Immature natural killer cell (primary cell): Measurements from ENCODE around the gene POLR3E. TPM values are rescaled to one million over a fixed set of nuclear protein-coding genes. Genes with fewer than 3 reads are reported as not detected.

Experiments
- DNase-seq, 3 donors: peaks; one replicate each; pipeline ENCODE4 v3.0.0; 2022; ENCODE audit warnings: mixed read lengths in 1 of 3
- H3K27ac Mint-ChIP-seq, 6 donors: one replicate each; pipeline ENCODE4 v1.8.0; 2020; ENCODE audit warnings: mixed read lengths in 6 of 6, mild to moderate bottlenecking in 5 of 6, inconsistent platforms in 4 of 6, moderate library complexity in 3 of 6
- H3K27me3 Mint-ChIP-seq, 3 donors: one replicate each; pipeline ENCODE4 v1.8.0; 2020 to 2021; ENCODE audit warnings: low read depth in 3 of 3, mild to moderate bottlenecking in 3 of 3, mixed read lengths in 3 of 3, moderate library complexity in 3 of 3, inconsistent platforms in 1 of 3
- H3K36me3 Mint-ChIP-seq, 3 donors: one replicate each; pipeline ENCODE4 v1.8.0; 2020; ENCODE audit warnings: mixed read lengths in 3 of 3, inconsistent platforms in 2 of 3, mild to moderate bottlenecking in 2 of 3
- H3K4me1 Mint-ChIP-seq, 2 donors: one replicate each; pipeline ENCODE4 v1.8.0; 2020; ENCODE audit warnings: inconsistent platforms in 2 of 2, mild to moderate bottlenecking in 2 of 2, mixed read lengths in 2 of 2, moderate library complexity in 1 of 2
- H3K4me3 Mint-ChIP-seq, 5 donors: one replicate each; pipeline ENCODE4 v1.8.0; 2020; ENCODE audit warnings: mild to moderate bottlenecking in 5 of 5, mixed read lengths in 5 of 5, inconsistent platforms in 3 of 5, moderate library complexity in 3 of 5
- H3K9me3 Mint-ChIP-seq, 6 donors: one replicate each; pipeline ENCODE4 v1.8.0; 2020; ENCODE audit warnings: mild to moderate bottlenecking in 6 of 6, mixed read lengths in 6 of 6, inconsistent platforms in 4 of 6, moderate library complexity in 3 of 6
- polyA plus RNA-seq, 3 donors: library from polyadenylated mRNA; unstranded; fragments of 300-500 nt; fragmentation: Illumina TruSeq; gene quantifications; one replicate each; pipeline ENCODE4 v1.2.3, GENCODE V29; 2021

POLR3E gene
- polyA plus RNA-seq, 3 donors from 2014 or later: 2.9 to 21.5 (median 6.9) TPM

- no peaks in the 10 kb centered on the region for H3K27me3 Mint-ChIP-seq
These were observed 17.7 kb downstream of the POLR3E start for GRCh38 chr16:22314661-22315626.

GRCh38 chr16:22315979-22316378, 18.8 kb downstream of the POLR3E start:
- Mint-ChIP-seq H3K36me3 (peaks cover 14 to 48% (median 15%) of the 10 kb centered on the region in 3 donors), H3K27ac (peak overlapping the region in 1 of 6 donors; percentile 45), H3K4me1 (peaks cover under 1 to 1% of the 10 kb centered on the region in 2 donors), H3K27me3 (no peaks in the 10 kb centered on the region), H3K4me3 (no peak overlapping the region), H3K9me3 (no peaks in the 10 kb centered on the region)
- no peak for DNase-seq

More at GRCh38 chr16:22314661-22315626, 17.7 kb downstream of the POLR3E start:
- H3K4me3 Mint-ChIP-seq: no peak overlapping the region
- H3K9me3 Mint-ChIP-seq: no peaks in the 10 kb centered on the region
- DNase-seq: no peak
- peaks cover 14 to 40% (median 14%) of the 10 kb centered on the region in 3 donors for H3K36me3 Mint-ChIP-seq
- H3K27ac Mint-ChIP-seq: peak overlapping the region in 2 of 6 donors; percentile 24 to 56
- peaks cover 0 to 1% of the 10 kb centered on the region in 2 donors for H3K4me1 Mint-ChIP-seq

DNA sequence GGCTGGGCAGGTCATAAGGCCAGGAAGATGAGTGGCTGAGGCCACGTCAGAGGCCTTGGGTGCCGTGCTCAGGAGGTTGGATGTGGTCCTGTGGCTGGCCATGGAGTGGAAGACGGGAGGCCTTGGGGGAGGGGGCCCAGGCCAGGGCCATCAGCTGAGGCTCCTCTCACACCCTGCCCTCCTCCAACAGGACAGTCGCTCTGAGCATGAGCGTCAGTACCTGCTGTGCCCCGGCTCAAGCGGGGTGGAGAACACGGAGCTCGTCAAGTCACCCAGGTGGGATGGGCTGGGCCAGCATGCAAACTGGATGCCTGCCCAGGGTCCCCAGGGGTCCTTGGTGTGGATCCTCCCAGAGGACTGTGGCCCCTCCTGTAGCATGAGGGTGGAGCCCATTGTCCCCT, 19.2 kb downstream of the POLR3E start:
- Mint-ChIP-seq H3K36me3 (peaks cover 14 to 52% (median 15%) of the 10 kb centered on the region in 3 donors), H3K27me3 (peaks cover 0 to 2% (median 0%) of the 10 kb centered on the region in 3 donors), H3K4me3 (no peak overlapping the region), H3K4me1 (peaks cover 4 to 5% of the 10 kb centered on the region in 2 donors), H3K27ac (peak overlapping the region in 1 of 6 donors; percentile 45), H3K9me3 (no peaks in the 10 kb centered on the region)
- no peak for DNase-seq

GRCh38 chr16:22317001-22317530, 19.9 kb downstream of the POLR3E start:
- Mint-ChIP-seq H3K27me3 (peaks cover 0 to 2% (median 2%) of the 10 kb centered on the region in 3 donors), H3K36me3 (peaks cover 10 to 47% (median 15%) of the 10 kb centered on the region in 3 donors), H3K4me3 (no peak overlapping the region), H3K27ac (peak overlapping the region in 1 of 6 donors; percentile 39), H3K9me3 (no peaks in the 10 kb centered on the region), H3K4me1 (peaks cover 4 to 6% of the 10 kb centered on the region in 2 donors)
- DNase-seq: no peak

GRCh38 chr16:22317625-22318024, 20.4 kb downstream of the POLR3E start:
- peaks cover 0 to 2% (median 2%) of the 10 kb centered on the region in 3 donors for H3K27me3 Mint-ChIP-seq
- peaks cover 10 to 47% (median 15%) of the 10 kb centered on the region in 3 donors for H3K36me3 Mint-ChIP-seq
- no peaks in the 10 kb centered on the region for H3K9me3 Mint-ChIP-seq
- peak overlapping the region in 1 of 6 donors; percentile 39 for H3K27ac Mint-ChIP-seq
- DNase-seq: no peak
- H3K4me1 Mint-ChIP-seq: peaks cover 4 to 6% of the 10 kb centered on the region in 2 donors
- H3K4me3 Mint-ChIP-seq: no peak overlapping the region

DNA sequence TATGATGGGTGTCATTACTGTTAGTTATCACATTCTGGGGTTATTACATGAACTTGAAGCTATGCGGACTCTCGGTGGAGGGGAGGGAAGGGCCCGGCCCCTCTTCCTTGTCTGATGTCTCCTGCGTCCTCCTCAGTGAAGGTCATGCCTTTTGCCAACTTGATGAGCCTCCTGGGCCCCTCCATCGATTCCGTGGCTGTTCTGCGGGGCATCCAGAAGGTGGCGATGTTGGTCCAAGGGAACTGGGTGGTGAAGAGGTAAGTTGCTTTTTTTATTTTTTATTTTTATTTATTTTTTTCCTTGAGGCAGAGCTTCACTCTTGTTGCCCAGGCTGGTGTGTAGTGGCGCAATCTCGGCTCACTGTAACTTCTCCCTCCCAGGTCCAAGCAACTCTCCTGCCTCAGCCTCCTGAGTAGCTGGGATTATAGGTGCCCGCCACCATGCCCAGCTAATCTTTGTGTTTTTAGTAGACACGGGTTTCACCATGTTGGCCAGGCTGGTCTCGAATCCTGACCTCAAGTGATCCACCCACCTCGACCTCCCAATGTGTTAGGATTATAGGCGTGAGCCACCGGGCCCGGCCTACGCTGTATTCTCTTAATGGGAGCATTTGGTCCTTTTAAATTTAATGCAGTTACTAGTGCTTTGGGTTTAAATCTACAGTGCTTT, 21.6 kb downstream of the POLR3E start:
- DNase-seq: peak; percentile 22 to 41 (median 39)
- H3K4me1 Mint-ChIP-seq: peaks cover 4 to 6% of the 10 kb centered on the region in 2 donors
- H3K4me3 Mint-ChIP-seq: no peak overlapping the region
- H3K27ac Mint-ChIP-seq: peak overlapping the region in 1 of 6 donors; percentile 40
- H3K27me3 Mint-ChIP-seq: peaks cover 0 to 2% (median 2%) of the 10 kb centered on the region in 3 donors
- H3K36me3 Mint-ChIP-seq: peaks cover 10 to 42% (median 15%) of the 10 kb centered on the region in 3 donors
- no peaks in the 10 kb centered on the region for H3K9me3 Mint-ChIP-seq

- Mint-ChIP-seq H3K27ac (peak overlapping the region in 3 of 6 donors; percentile 28 to 54 (median 46)), H3K27me3 (peaks cover 0 to 4% (median 4%) of the 10 kb centered on the region in 3 donors)
These were observed 23.5 kb downstream of the POLR3E start for GRCh38 chr16:22320572-22321339.

GRCh38 chr16:22321340-22322001, 24.3 kb downstream of the POLR3E start:
- peaks cover 4 to 28% (median 10%) of the 10 kb centered on the region in 3 donors for H3K36me3 Mint-ChIP-seq
- DNase-seq: peak; percentile 36 to 53 (median 47)
- peak overlapping the region in 2 of 6 donors; percentile 46 to 54 for H3K27ac Mint-ChIP-seq

More at GRCh38 chr16:22320572-22321339, 23.5 kb downstream of the POLR3E start:
- Mint-ChIP-seq H3K9me3 (no peaks in the 10 kb centered on the region), H3K4me1 (peaks cover 4 to 6% of the 10 kb centered on the region in 2 donors), H3K4me3 (no peak overlapping the region), H3K36me3 (peaks cover 4 to 31% (median 10%) of the 10 kb centered on the region in 3 donors)
- DNase-seq: no peak

GRCh38 chr16:22322021-22322471, 24.8 kb downstream of the POLR3E start:
- Mint-ChIP-seq H3K4me3 (no peak overlapping the region), H3K27ac (no peak overlapping the region), H3K9me3 (no peaks in the 10 kb centered on the region), H3K36me3 (peaks cover 4 to 28% (median 10%) of the 10 kb centered on the region in 3 donors), H3K4me1 (peaks cover 4 to 6% of the 10 kb centered on the region in 2 donors), H3K27me3 (peaks cover 0 to 4% (median 4%) of the 10 kb centered on the region in 3 donors)
- DNase-seq: no peak

More at GRCh38 chr16:22321340-22322001, 24.3 kb downstream of the POLR3E start:
- peaks cover 0 to 4% (median 4%) of the 10 kb centered on the region in 3 donors for H3K27me3 Mint-ChIP-seq
- H3K4me1 Mint-ChIP-seq: peaks cover 4 to 6% of the 10 kb centered on the region in 2 donors
- no peak overlapping the region for H3K4me3 Mint-ChIP-seq
- H3K9me3 Mint-ChIP-seq: no peaks in the 10 kb centered on the region

- Mint-ChIP-seq H3K27ac (no peak overlapping the region), H3K4me3 (no peak overlapping the region), H3K36me3 (peaks cover 4 to 22% (median 7%) of the 10 kb centered on the region in 3 donors), H3K27me3 (peaks cover 0 to 4% (median 4%) of the 10 kb centered on the region in 3 donors), H3K9me3 (no peaks in the 10 kb centered on the region), H3K4me1 (peaks cover 4 to 6% of the 10 kb centered on the region in 2 donors)
- DNase-seq: no peak
These were observed 25.5 kb downstream of the POLR3E start for GRCh38 chr16:22322741-22323140.

DNA sequence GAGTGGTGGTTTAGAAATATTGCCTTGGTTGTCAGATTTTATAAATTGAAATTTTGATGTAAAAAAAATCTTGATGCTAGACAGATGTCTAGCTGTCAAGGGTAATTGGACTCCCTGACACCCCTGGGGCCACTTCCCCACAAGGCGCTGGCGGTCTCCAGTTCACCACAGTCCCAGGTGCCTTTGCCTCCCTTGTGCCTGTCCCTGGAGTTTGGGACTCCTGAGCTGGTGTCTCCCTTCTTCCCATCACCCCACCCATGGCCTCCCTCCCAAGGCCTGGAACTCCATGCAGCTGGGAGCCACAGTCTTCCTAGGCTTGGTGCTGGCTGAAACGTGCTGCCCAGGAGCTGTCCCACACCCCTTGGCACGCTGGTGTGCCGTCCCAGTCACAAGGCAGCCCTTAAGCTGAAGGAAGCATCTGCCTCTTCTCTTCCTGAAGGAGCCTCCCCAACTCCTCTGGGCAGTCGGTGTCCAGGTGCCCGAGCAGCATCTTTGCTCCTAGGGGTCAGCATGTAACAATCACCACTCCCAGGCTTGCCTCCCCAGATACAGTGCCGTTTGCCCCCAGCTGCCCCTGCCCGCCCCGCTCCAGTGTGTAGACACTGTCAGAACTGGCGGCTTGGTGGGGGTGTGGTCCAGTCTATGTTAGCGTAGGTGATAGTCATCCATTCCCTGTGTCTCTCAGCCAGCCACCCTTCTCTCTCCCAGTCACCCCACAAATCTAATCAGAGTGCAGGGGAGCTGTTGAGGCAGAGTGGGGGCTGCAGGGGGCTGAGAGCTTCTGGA, 26.2 kb downstream of the POLR3E start:
- no peak for DNase-seq
- peak overlapping the region in 1 of 6 donors; percentile 51 for H3K27ac Mint-ChIP-seq
- peaks cover 4 to 21% (median 7%) of the 10 kb centered on the region in 3 donors for H3K36me3 Mint-ChIP-seq
- no peak overlapping the region for H3K4me3 Mint-ChIP-seq
- no peaks in the 10 kb centered on the region for H3K9me3 Mint-ChIP-seq
- H3K27me3 Mint-ChIP-seq: peaks cover 0 to 4% (median 4%) of the 10 kb centered on the region in 3 donors
- peaks cover 4 to 6% of the 10 kb centered on the region in 2 donors for H3K4me1 Mint-ChIP-seq
